22Rv1 (cell line): Measurements from ENCODE around the gene PCYOX1L.

Experiments
- H3K27ac ChIP-seq: fragments of 450-650 bp; 2 replicates; pipeline ENCODE4 v1.5.1; 2017
- CTCF ChIP-seq: fragments of 450-650 bp; IDR thresholded peaks from 2 replicates; pipeline ENCODE4 v1.5.1; 2017; ENCODE audit warnings: mild to moderate bottlenecking
- ZFX ChIP-seq: fragments of 450-650 bp; IDR thresholded peaks from 2 replicates; pipeline ENCODE4 v1.6.1; 2017; ENCODE audit warnings: antibody characterized with exemption, borderline replicate concordance

Gene PCYOX1L

GRCh38 chr5:149360272-149360671, 2.4 kb downstream of the PCYOX1L start:
- H3K27ac ChIP-seq, result no peak overlapping the region
- TF ChIP-seq ZFX (no peak), CTCF (no peak)

- no peak for TF ChIP-seq ZFX
- TF ChIP-seq CTCF, result no peak
Observed at GRCh38 chr5:149362541-149362940, 4.7 kb downstream of the PCYOX1L start.

GRCh38 chr5:149363358-149363757, 5.5 kb downstream of the PCYOX1L start:
- TF ChIP-seq ZFX (no peak), CTCF (no peak)

More at GRCh38 chr5:149362541-149362940, 4.7 kb downstream of the PCYOX1L start:
- no peak overlapping the region for H3K27ac ChIP-seq

GRCh38 chr5:149363936-149364335, 6.1 kb downstream of the PCYOX1L start:
- no peak for TF ChIP-seq ZFX
- TF ChIP-seq CTCF, result no peak
- no peak overlapping the region for H3K27ac ChIP-seq

More at GRCh38 chr5:149363358-149363757, 5.5 kb downstream of the PCYOX1L start:
- H3K27ac ChIP-seq, result no peak overlapping the region

- no peak for TF ChIP-seq CTCF
- no peak for TF ChIP-seq ZFX
Observed at GRCh38 chr5:149364719-149365118, 6.9 kb downstream of the PCYOX1L start.

GRCh38 chr5:149365418-149365817, 7.6 kb downstream of the PCYOX1L start:
- no peak for TF ChIP-seq CTCF
- TF ChIP-seq ZFX, result no peak
- H3K27ac ChIP-seq, result no peak overlapping the region

More at GRCh38 chr5:149364719-149365118, 6.9 kb downstream of the PCYOX1L start:
- no peak overlapping the region for H3K27ac ChIP-seq

- TF ChIP-seq ZFX (no peak), CTCF (no peak)
Observed at GRCh38 chr5:149366169-149366729, 8.4 kb downstream of the PCYOX1L start.

More at GRCh38 chr5:149366169-149366729, 8.4 kb downstream of the PCYOX1L start:
- H3K27ac ChIP-seq, result no peak overlapping the region
